SKM-1 treated with dmso at 0.1 percent for 144 hours (cell line): ENCODE measurements around the gene HELZ2.

Experiments
- DNase-seq: peaks from one replicate; lab custom pipeline; 2025; ENCODE audit not compliant: unreplicated experiment; lab: John Stamatoyannopoulos, UW

Gene HELZ2

DNA sequence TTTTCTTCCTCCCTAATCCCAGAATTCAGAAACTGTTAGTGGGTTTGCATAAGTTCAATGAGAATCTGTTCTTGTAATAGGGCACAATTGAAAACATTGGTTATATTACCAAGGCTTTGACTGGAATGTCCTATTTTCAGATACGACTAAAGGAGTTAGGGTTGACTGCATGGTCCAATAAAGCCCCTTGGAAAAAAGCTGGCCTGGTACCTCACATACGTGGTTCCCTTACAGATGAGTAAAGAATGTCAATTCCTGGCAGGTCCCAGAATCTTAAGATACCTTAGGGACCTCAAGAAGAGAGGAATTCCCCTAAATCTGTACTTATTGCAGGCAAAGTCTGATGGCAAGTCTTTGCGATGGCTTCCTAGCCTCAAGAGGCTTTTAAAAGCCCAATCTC, 48.9 kb downstream of the HELZ2 start:
- no peak for DNase-seq
